ENCODE measurements around the gene SLC10A7.

SLC10A7 gene

DNA sequence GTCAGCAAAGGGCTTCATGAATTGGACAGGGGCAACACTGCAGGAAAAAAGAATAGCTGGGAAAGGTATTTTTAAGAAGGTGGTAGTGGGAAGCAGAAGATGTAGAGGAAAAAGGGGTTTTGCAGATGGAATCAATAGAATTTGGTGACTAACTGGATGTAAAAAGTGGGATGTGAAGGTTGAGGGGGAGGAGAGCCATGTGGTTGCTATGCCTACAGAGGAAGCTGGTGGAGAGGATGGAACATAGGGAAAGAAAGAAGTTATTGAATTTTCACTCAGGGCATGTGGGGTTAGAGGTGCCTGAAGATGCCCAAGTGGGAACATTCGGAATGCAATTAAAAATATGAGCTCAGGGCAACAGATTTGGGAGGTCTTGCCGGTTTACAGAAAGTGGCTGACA is 274.4 kb downstream of the SLC10A7 start:
- DNase-seq: no peak

DNA sequence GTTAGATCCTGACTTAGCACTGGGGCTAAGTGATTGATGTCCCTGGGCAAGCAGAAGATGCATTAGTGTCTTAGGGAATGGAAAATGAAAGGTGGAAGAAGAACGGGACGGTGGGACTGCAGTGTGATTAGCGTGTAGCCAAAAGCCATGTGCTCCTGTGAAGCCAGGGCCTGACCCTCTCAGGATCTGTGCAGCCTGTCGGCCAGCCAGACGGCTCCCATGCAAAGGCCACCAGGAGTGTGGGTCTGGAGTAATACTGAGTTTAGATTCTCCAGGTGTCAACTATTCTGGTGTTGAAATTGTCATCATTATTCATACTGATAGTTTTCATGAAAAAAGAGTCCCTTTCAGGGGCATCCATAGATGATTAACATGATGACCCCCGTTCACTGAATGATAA is 275.4 kb downstream of the SLC10A7 start:
- DNase-seq: no peak

DNA sequence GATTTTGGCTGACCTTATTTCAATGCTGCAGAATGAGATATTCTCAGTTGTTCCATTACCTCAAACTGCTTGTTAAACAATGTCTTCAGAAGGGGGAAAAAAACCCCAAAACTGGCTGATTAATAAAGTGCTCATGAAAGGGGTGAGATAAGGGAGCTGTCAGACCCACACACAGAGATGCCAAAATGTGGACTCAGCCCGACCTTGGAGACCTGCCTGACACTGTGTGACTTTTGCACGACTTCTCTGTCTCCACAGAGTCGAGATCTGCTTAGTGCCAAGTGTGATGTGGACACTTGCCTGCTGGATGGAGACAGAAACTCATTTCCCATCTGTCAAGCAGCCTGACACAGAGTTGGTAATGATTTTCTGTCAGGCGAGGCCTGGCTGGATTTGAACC is 275.9 kb downstream of the SLC10A7 start:
- DNase-seq: no peak

DNA sequence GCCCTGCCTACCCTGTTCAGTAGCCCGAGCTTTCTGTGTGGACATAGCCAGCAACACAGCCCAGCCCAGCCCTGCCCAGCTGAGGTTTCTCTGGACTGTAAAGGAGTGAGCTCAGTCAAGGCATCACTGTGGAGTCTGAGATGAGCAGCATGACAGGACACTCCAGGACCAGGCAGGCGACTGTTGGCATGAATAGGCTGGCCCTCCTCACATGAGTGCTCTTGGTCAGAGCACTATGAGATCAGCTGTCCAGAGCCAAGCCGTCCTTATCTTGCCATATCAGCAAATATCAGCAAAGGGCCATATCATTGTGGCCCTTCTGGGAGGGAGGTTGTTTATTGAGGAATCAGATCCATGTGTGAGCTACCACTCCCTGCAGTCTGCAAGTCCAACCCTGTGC is 276.5 kb downstream of the SLC10A7 start:
- no peak for DNase-seq

DNA sequence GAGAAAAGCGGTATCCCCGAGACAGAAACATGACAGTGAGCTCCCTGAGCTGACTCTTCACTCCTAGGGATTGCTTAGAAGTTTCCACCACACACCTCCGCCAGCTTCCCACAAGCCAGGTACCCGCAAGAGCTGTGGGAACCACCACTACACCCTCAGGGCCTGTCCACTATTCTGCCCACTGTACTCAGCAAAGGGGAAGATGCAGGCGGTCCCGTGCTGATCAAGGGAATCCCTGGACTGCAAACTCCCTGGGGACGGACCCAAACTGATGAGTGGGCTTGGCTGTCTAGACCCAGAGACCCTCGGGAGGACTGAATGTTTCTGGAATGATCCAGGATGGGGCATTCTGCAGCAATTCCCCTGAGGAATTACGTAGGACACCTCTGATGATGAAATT is 277.2 kb downstream of the SLC10A7 start:
- no peak for DNase-seq

DNA sequence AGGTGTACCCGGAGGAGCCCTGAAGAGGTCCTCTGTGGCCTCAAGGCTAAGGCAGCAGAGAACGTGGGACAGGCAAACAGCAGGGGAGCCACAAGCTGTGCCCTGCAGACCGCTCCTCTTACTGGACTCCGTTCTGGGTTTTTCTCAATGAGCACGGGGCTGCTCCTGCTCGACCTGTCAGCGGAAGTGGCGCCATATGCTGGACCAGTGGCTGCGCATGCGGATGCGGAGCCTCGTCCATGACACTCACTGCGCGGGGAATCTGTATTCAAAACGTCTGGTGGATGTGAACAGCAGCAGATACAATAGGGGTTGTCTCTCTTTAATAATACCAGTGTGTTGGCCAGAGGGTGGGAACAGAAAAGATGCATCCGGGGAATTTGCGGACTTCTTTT is 277.9 kb downstream of the SLC10A7 start:
- no peak for DNase-seq

DNA sequence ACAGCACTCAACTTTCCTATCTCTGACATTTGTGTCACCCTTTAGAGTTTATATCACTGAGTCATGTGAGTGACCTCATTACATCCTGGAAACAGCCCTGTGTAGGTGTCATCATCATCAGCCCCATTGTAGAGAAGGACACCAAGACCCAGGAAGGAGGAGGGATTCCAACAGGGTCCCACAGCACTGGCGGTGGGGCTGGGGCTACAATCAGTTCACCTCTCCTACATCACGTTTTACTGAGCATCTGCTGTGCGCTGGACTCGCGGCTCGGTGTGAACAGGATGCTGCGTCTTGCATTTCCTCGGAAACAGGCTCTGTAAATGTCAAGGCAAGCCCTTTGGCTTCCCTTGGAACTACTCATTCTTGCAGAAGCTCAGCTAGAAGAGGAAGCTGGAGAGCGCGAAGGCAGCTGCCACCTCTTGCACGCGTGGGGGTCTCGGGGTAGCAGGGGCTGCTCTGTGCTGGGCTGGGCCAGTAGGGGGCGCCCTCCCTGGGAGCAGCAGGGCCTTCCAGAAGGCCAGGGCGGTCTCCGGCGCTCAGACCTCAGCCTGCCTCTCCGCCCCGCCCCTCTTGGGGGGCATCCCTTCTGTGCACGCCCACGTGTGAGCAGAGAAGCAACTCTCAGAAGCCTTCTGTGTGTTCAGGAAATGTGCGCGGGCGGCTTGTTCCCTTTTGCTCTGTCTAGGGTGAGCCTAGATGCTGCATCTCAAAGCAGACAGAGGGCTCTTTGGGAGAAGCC is 278.4 kb downstream of the SLC10A7 start:
- no peak for DNase-seq

DNA sequence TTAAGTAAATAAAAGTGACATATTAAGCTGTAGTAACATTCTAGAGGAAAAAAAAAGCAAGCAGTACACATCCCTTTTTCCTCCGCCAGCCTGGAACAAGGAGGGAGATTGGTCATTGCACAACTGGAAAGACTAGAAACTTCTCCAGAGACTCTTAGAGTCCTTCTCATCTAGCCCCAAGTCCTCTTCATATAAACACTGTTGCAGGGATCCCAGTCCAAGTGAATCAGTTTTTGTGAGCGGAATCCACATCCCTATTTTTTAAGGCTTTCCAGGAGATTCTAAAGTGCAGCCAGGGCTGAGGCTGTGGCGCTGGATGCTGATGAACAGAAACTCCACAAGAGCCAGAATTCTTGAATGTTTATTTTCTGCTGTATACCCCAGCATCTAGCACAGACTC is 283.6 kb downstream of the SLC10A7 start:
- no peak for DNase-seq

DNA sequence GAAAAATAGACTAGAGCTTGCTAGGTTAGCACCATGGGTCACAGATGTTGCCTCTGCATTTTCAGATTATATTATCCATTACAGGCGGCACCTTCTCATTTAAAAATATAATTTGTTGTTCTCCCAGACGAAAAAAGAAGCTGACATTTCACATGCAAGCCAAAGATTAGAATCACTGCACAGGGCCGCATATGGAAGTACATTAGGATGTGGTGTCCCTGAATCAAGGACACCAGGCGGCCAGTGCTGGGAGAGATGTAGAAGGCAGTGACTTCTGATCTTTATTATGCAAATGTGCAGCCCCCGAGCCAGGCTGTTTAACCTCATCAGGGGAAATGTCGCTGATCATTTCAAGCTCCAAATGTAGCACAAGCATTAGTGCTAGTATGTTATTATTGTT is 284.6 kb downstream of the SLC10A7 start:
- no peak for DNase-seq

DNA sequence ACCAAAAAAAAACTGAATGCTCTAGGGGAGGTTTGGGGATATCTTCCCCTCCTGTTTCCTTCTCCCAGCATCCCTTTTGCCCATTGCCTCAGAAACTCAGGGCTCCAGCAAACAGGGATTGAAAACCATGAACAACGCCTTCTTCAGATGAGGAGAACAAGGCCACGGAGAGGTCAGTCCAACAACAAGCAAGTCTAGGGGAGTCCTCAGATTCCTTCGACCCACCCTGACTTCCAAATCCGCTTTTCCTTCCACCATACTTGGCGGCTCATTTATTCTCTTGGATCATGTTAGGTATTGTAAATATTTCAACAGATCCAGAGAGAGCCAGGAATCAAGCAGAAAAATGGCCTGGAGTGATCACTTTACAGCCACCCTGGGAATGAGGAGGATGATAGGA is 285.5 kb downstream of the SLC10A7 start:
- no peak for DNase-seq

DNA sequence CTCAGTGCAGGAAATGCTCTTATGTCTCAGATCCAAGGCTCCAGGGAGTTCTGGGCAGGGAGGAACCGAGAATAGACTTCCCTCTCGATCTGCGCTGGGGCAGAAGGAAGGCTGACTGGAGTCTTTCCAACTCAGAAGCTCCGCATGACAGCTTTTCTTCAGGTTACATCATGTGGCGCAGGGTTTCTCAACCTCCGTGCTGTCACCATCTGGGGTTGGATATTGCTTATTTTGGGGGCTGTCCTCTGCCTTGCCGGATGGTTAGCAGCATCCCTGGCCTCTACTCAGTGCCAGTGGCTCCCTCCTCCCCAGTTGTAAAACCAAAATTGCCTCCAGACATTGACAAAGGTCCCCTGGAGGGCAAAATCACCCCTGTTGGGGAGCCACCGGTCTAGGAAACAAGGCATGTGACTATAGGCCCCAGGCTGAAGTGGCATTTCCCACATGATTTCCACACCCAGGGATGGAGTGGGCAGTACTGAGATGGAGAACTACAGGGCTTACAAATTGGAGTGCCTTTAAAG is 286.0 kb downstream of the SLC10A7 start:
- no peak for DNase-seq

DNA sequence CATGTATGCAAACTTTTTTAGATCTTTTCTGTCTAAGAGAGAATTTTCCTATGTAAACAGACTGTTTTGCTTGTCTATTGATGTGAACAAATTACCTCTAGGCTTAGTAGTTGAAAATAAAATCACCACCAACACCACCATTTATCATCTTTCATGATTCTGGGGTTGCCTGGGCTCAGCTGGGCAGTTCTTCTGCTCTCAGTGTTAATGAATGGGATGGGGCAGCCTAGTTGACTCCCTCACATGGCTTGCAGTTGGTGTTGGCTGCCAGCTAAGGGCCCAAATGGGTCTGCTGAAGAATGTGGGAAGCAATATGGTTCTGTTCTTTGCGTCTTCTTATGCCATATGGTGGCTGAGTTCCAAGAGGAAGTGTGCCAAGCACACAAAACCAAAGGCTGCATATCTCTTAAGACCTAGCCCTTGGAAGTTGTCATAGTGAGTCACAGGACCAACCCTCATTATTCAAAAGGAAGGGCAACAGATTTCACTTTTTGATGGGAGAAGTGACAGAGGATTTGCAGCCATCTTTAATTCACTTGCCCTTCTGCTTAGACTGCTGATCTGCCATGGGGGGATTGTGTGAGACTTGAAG is 289.5 kb downstream of the SLC10A7 start:
- DNase-seq: no peak

DNA sequence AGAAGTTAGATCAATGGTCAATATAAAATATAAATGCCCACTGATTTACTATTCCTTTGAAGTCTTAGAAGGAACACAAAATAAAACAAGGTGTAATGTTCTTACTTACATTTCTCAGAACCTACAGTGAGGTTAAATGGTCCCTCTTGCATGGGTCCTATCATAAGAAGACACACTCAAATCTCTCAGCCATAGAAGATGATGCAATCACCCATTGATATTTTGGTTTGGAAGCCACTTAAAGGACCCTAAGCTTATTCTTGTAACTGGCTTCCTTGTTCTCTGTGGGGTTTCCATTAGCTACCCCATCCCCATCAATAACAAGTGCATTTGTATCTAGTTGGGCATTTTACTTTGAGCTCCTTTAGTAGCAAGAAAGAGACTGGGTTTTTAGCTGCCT is 292.3 kb downstream of the SLC10A7 start:
- no peak for DNase-seq

DNA sequence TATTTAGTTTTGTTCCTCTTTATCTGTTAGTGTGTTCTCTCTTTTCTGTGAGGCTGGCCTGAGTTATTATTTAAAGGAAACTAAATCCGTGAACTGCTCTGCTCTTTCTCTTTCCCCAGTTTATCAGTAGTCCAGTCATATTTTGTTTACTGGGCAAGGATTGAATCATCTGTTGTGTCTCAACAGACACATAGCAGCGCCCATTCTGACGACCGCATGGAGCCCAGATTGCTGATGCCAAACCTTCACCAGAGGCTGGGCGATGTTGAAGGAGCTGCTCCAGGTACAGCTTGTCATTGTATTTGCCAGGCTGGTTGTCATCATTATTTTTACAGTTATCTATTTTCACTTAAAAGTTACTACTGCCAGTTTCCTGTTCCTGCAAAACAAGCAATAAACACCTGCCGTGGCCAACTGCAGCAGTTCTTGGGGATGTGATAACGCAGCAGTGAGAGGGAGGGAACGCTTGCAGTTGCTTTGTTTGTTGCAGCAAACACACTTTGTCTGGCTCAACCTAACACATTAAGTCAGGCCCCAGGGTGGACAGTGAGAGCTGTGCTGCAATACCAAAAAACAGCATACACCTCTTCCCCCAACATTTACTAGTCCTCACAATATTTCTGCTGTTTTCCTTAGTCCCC is 297.3 kb downstream of the SLC10A7 start:
- DNase-seq: no peak

DNA sequence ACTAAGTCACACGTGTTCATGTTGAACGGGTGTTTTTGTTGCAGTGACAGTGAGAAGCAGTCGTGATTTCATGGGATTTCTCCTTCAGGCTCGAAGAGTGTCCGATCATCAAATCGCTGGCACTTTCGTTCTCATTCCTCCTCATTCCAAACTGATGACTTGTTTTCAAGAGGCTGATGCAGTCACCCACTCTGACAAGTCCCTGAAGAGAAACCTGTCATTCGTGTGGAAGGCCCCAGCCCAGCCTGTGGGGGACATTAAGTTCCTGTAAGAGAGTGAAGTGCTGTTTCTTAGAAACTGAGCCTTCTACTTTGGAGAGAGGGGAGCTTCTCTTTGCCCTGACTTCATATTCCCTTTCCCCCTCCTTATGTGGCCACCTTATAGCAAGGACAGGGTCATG is 299.4 kb downstream of the SLC10A7 start:
- no peak for DNase-seq

DNA sequence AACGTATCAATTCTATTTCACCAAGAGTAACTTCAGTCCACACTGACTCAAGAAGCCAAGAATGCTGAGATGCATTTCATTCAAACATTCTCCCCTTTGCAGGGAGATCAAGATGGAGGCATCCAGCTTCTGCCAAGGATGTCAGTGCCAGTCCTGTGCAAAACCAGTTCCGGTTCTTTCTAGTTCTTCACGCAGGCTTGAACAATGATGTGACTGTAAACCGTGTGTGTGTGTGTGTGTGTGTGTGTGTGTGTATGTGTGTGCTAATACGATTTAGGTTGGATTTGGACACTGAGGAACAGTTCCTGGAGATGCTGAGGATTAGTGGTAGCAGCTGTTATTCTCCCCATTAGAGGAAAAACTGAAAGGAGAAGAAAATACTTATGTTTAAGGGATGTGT is 307.5 kb downstream of the SLC10A7 start, which contains the start of gene REELD1:
REELD1 (plus strand) TSS at position 301 of the 400 bp plus-strand sequence. CDS start 2,415 bp downstream, outside the sequence.
- DNase-seq: no peak

DNA sequence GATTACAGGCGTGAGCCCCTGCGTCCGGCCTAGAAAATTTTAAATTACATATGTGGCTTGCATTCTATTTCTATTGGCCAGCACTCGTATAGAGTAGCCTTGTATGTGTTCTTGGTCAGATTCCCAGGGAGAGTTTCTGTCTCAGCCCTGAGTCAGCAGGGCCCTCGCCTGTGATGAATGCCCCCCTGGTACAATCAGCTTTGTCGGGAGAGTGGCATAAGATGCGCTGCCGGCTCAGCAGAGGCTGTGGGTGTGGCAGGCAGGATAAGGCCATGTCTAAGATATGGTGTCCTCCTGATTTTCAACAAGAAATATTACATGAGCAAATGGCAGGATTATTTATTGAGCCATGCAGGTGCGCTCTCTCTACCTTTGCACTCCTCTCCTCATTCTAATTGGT is 309.0 kb downstream of the SLC10A7 start:
- DNase-seq: no peak

DNA sequence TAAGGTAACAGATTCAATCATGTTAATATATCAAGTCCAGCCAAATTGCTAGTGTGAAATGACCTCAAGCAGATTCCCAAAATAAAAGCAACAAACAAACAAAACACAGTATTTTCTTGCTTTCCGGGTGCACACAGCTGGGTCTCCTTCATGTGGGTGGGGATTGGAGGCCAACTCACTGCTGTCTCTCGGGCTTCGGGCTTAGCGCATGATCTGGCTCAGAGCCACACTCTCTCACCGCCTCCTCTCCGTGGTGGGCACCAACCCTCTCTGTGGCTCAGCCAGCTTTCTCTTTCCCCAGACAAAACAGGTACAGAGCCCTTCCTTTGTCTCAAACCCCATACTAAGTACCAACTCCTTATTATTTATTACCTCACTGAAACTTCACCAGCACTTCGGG is 310.3 kb downstream of the SLC10A7 start:
- no peak for DNase-seq

DNA sequence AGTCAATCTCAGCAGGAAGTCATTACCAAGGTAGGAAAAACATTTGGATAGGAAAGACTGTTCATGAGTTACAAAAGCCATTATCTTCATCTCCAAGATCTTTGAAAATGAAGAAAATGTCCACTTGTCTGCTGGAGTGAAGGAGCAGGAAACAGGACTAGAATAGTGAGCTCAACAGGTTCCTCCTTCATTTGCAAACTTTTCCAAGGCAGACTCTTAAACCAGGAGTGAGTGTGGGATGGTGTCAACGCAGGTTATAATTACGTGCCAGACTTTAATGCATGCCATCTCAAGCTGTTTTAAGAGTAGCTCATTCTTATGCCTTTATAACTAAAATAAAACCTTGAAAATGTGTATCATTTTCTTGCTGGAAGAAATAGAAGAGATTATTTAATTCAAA is 310.9 kb downstream of the SLC10A7 start:
- DNase-seq: no peak

DNA sequence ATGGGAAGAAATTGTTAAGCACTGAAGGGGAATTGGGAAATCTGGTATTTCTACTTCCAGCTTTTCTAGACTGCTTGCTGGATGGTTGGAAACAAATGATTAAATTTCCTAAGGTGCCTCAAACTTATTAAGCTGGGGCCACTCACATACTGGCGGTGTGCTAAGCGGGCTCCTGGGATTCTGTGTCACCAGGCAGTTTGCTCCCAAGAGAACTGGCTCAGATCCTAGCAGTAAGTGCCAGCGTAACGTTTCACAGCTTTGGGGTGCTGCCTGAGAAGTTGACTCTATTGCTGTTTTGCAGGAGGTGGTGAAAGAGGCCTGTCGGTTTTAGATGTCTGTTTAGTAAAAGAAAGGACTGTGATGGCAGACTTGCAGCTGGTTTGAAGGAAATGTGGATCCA is 314.3 kb downstream of the SLC10A7 start:
- DNase-seq: no peak

Measured in amniotic stem cell (primary cell).